T47D (cell line): ENCODE measurements around the gene FANCD2OS.
A peak's percentile ranks its signal among the peaks of the same experiment; 100 is the strongest.
"Not testable (repeated sequence)": the region's sequence is repeated elsewhere in the genome, so short reads cannot be mapped to it uniquely, and the experiment has no call there.

Source experiments
- DNase-seq, 2 experiments: peaks; one replicate each; pipeline versions ENCODE4 v3.0.0 to v3.0.0-alpha.2; 2011 to 2012; ENCODE audit warnings: low read depth in 1 of 2, low spot score in 1 of 2
- JUND ChIP-seq: IDR thresholded peaks from 2 replicates; pipeline ENCODE4 v1.6.1; 2012; ENCODE audit warnings: low read depth
- in situ Hi-C: cut with HindIII; loops from 2 replicates; pipeline ENCODE4 v1.10.0; 2016; ENCODE audit warnings: low sequenced_read_pairs, low pct_unique_long_range_greater_than_20kb

The FANCD2OS gene

GRCh38 chr3:10108091-10108490 lies at the start of gene FANCD2OS:
Gene FANCD2OS (minus strand): TSS chr3:10108255. CDS start chr3:10104774, 3,481 bp downstream.
- no peak for DNase-seq
- in situ Hi-C loops: no loop called here
- no peak for TF ChIP-seq JUND

GRCh38 chr3:10157031-10157430 lies 49.0 kb upstream of the FANCD2OS start:
- in situ Hi-C loops: no loop called here
- DNase-seq: no peak
- no peak for TF ChIP-seq JUND

- no peak for TF ChIP-seq JUND
- no peak for DNase-seq
Observed at GRCh38 chr3:10155658-10156057, 47.6 kb upstream of the FANCD2OS start.

GRCh38 chr3:10155123-10155472 lies 47.0 kb upstream of the FANCD2OS start:
- no peak for DNase-seq
- TF ChIP-seq JUND: no peak
- in situ Hi-C loops: no loop called here

More at GRCh38 chr3:10155658-10156057, 47.6 kb upstream of the FANCD2OS start:
- in situ Hi-C loops: no loop called here

GRCh38 chr3:10154335-10155122 lies 46.5 kb upstream of the FANCD2OS start:
- no peak for TF ChIP-seq JUND
- no peak for DNase-seq
- in situ Hi-C loops: no loop called here

GRCh38 chr3:10150987-10151386 lies 42.9 kb upstream of the FANCD2OS start:
- no peak for TF ChIP-seq JUND
- in situ Hi-C loops: no loop called here
- DNase-seq: no peak

- DNase-seq: no peak
- no peak for TF ChIP-seq JUND
- in situ Hi-C loops: no loop called here
Observed at GRCh38 chr3:10149226-10149625, 41.2 kb upstream of the FANCD2OS start.

GRCh38 chr3:10145685-10146084 lies 37.6 kb upstream of the FANCD2OS start:
- DNase-seq: no peak
- in situ Hi-C loops: no loop called here
- TF ChIP-seq JUND: no peak

GRCh38 chr3:10142707-10143560 lies 34.9 kb upstream of the FANCD2OS start:
- peak; percentile 26 to 44 for DNase-seq
- in situ Hi-C loops: no loop called here
- no peak for TF ChIP-seq JUND

GRCh38 chr3:10140996-10141546 lies 33.0 kb upstream of the FANCD2OS start:
- TF ChIP-seq JUND: no peak
- DNase-seq: no peak
- in situ Hi-C loops: no loop called here

- in situ Hi-C loops: no loop called here
- DNase-seq: peak; percentile 26 to 90
- no peak for TF ChIP-seq JUND
Observed at GRCh38 chr3:10137178-10137577, 29.1 kb upstream of the FANCD2OS start.

- no peak for TF ChIP-seq JUND
- in situ Hi-C loops: no loop called here
- DNase-seq: no peak
Observed at GRCh38 chr3:10136426-10137005, 28.5 kb upstream of the FANCD2OS start.

GRCh38 chr3:10135872-10136271 lies 27.8 kb upstream of the FANCD2OS start:
- in situ Hi-C loops: not testable (repeated sequence)

More at GRCh38 chr3:10135872-10136271, 27.8 kb upstream of the FANCD2OS start:
- not testable (repeated sequence) for DNase-seq
